Right lobe of liver (tissue), 4 donors: ENCODE data around the gene ASCC3.

Experiments
- CTCF ChIP-seq, 4 donors: fragments of 200-600 bp in 3 of 4; fragments of 450-650 bp in 1 of 4; IDR thresholded peaks; one replicate each; pipeline versions ENCODE4 v1.5.1 to v1.8.0; 2016 to 2022; ENCODE audit warnings: antibody characterized with exemption in 4 of 4, mild to moderate bottlenecking in 2 of 4
- POLR2A ChIP-seq: fragments of 450-650 bp; IDR thresholded peaks from one replicate; pipeline ENCODE4 v1.6.1; 2017; ENCODE audit warnings: antibody characterized with exemption, mild to moderate bottlenecking
- donor health status: DM: no; HTN: no; CAD: no.
- donor health status: DM: no; HTN: no; CAD: no.
- donor health status: DM: no; HTN: yes; CAD: no.

GRCh38 chr6:100680163-100680562 lies 201.0 kb downstream of the ASCC3 start:
- TF ChIP-seq CTCF (IDR thresholded peaks at IDR 0.05) (no peak), POLR2A (no peak)
